GM12865 (cell line): Measurements from ENCODE around the gene UST.

Source experiments
- DNase-seq: peaks from one replicate; pipeline ENCODE4 v3.0.0; 2010; ENCODE audit warnings: low read depth
- H3K4me3 ChIP-seq: 2 replicates; pipeline ENCODE4 v1.5.1; 2011; ENCODE audit warnings: mild to moderate bottlenecking, low read depth, low read length, control low read depth
- CTCF ChIP-seq: IDR thresholded peaks from 2 replicates; pipeline ENCODE4 v1.5.1; 2011; ENCODE audit warnings: low read length, control low read depth, low read depth, inconsistent platforms; ENCODE audit not compliant: insufficient read depth; ENCODE audit errors: missing control alignments

UST gene

GRCh38 chr6:149087898-149088297 is 341.1 kb downstream of the UST start:
- no peak for TF ChIP-seq CTCF
- DNase-seq = no peak
- no peak overlapping the region for H3K4me3 ChIP-seq

- no peak overlapping the region for H3K4me3 ChIP-seq
- TF ChIP-seq CTCF = no peak
- no peak for DNase-seq
Observed at GRCh38 chr6:149088361-149088760, 341.5 kb downstream of the UST start.

GRCh38 chr6:149089510-149089909 is 342.7 kb downstream of the UST start:
- no peak for DNase-seq
- H3K4me3 ChIP-seq = no peak overlapping the region
- no peak for TF ChIP-seq CTCF

GRCh38 chr6:149090937-149091336 is 344.1 kb downstream of the UST start:
- no peak for TF ChIP-seq CTCF
- no peak for DNase-seq
- H3K4me3 ChIP-seq = no peak overlapping the region

- H3K4me3 ChIP-seq = no peak overlapping the region
- no peak for TF ChIP-seq CTCF
- no peak for DNase-seq
Observed at GRCh38 chr6:149093643-149094042, 346.8 kb downstream of the UST start.

GRCh38 chr6:149094156-149094555 is 347.3 kb downstream of the UST start:
- no peak overlapping the region for H3K4me3 ChIP-seq
- DNase-seq = no peak
- no peak for TF ChIP-seq CTCF

- DNase-seq = no peak
- H3K4me3 ChIP-seq = no peak overlapping the region
- no peak for TF ChIP-seq CTCF
Observed at GRCh38 chr6:149094934-149095351, 348.1 kb downstream of the UST start.
